ENCODE results near the gene FGR.
A peak's percentile ranks its signal among the peaks of the same experiment; 100 is the strongest.

Gene FGR

DNA sequence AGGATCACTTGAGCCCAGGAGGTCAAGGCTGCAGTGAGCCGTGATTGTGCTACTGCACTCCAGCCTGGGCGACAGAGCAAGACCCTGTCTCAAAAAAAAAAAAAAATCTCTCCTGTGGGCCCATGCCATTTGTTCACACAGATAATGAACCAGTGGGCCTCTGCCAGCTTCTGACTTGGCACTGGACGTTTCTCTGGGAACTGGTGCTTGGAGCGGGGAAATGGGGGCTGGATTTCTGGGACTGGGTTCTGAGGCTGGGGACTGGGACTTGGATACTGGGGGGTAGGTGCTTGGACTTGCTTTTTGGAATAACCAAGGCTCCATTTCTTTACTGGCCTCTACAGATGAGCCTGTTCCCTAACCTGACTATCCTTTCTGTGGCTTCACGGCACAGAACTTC, 27.3 kb upstream of the FGR start:
- intact Hi-C loops (cut with DNase I) = loop anchor here (10.0 kb wide), 2 partner anchors 257 to 367 kb away; no protein-coding TSS in a partner anchor
- peak in 1 of 42 donors; percentile 21 for DNase-seq

DNA sequence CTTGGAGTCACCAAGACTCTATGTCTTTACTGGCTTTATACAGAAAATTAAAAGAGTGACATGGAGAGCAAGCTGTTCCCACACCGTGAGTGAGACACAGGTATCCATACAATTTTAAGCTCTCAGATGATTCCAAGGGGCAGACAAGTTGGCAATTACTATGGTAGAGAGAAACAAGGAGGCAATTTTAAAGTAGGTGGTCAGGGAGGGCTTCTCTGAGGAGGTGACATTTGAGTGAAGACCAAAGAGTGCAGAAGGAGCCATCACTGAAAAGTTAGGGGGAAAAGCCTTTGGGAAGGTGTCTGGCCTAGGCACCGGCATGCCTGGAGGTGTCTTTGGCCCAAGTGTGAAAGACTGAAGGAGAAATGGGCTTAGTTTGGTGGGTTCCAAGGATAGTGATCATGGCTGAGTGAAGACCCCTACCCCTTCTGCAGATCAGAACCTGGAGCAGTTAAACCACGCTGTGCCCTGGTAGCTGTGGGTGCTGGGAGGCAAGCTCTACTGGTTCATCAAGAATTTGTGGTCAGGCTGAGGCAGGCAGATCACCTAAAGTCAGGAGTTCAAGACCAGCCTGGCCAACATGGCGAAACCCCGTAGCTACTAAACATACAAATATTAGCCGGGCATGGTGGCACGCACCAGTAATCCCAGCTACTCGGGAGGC, 26.6 kb upstream of the FGR start:
- no peak for DNase-seq
- intact Hi-C loops (cut with DNase I) = loop anchor here (2.0 to 10.0 kb wide), 3 partner anchors 53 to 367 kb away; no protein-coding TSS in a partner anchor

DNA sequence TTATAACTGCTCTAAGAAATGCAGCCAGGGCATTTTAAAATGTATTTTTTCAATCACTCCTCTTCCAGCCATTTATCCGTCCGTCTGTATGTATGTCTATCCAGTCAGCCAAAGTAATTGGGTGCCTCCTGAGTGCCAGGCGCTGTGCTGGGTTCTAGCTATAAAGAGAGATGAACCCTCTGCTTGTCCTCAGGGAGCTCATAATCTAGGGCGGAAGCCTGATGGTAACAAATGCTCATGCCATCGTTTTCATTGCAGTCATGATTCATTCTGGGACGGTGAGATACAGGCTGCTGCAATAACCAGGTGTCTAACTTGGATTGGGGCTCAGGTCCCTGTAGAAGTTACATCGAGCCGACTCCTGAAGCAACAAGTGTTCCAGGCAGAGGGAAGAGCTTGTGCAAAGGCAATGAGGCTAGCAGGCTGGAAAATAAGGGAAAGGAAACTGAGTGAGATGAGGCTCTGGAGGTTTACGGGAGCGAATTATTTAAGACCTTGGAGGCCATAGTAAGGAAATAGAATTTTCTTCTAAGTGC, 25.4 kb upstream of the FGR start:
- DNase-seq = no peak
- intact Hi-C loops (cut with DNase I) = loop anchor here (2.0 to 10.0 kb wide), 3 partner anchors 52 to 366 kb away; no protein-coding TSS in a partner anchor

DNA sequence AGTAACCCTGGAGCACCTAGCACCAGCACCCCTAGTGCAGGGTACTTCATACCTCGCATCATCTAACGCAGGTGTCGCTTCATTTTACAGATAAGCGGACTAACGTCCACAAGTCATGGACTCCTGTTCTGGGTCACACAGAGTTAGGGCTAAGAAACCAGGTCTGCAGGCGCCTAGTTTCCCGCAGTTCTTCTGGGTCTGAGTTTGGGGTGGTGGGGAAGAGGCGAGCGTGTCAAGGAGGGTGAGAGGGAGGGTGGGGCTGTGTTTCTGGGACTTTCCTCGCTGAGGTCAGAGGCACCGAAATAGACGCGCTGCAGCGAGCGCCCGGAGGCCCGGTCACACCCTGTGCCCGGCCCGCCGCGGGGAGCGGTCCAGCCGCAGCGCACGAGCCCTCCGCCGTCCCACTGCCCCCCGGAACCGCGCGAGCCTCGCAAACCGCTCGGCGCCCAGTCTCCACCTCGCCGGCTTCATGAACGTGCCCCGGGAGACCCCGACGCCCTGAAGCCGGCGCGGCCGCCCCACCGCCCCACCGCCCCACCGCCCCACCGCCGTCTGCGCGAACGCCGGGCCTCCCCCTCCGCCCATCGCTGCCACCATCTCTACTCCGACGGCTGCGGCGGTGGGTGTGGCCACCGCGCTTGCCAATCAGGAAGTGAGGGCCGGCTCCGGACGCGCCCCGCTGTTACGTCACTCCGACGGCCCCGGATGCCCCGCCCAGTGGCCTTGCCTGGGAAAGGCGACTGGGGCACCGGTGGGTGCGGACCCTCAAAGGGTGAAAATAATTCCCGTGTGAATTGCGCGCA, 24.7 kb upstream of the FGR start:
- intact Hi-C loops (cut with DNase I) = loop anchor here (2.0 to 10.0 kb wide), 3 partner anchors 51 to 365 kb away; no protein-coding TSS in a partner anchor
- DNase-seq = peak; percentile 64 to 92 (median 86)

DNA sequence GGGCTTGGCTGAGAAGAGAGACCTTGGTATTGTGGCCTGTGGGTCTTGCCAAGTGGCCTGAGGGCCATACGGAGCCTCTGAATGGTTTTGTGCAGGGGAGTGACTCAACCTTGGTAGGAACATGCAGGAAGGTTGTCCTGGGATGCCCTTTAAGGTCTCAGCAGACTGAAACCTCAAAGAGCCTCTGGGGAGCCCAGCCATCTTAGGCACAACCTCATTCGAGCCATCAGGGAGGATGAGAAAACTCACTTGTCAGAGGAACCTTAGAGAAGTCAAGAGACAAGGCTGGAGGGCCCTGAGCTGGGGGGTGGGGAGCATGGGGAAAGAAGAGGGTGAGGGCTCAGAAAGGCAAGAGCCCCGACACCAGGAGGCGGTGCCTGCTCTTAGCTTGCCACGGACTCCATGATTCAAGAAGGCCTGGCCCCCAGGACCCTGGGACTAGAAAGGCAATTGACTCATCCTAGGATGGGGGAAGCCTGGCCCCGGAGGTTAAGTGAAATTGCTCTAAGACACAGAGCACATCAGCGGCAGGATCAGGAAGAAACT, 24.0 kb upstream of the FGR start:
- no peak for DNase-seq
- intact Hi-C loops (cut with DNase I) = no loop called here

DNA sequence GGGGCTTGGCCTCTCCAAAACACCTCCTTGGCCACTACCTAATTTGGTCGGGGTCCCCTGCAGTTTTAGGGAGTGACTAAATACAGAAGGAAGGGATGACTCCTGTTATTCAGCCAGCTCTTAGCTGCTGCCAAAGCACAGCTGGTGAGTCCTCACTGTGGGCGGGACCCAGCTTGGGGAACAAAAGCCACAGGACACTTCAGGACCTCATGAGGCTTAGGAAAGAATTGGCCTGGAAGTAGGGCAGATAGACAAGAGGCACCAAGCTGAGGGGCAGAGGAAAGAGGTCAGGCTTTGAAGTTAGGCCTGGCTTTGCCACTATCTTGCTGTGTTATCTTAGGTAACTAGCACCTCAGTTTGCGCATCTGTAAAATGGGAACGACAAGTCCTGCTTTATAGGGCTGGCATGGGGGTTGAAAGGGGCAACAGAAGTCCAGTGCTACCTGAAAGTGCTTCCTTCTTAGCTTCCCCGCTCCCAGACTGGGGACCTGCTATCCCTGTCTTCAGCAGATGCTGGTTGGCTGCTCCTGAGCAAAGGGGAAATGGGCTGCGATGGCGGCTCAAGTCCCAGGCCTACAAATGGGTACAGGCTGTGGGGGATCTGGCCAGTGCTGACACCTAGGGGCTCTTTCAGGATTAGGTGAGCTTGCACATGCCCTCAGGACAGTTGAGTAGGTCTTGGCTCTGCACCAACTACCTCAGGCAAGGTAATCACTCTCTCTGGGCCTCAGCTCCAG, 21.3 kb upstream of the FGR start:
- no peak for DNase-seq
- intact Hi-C loops (cut with DNase I) = no loop called here

DNA sequence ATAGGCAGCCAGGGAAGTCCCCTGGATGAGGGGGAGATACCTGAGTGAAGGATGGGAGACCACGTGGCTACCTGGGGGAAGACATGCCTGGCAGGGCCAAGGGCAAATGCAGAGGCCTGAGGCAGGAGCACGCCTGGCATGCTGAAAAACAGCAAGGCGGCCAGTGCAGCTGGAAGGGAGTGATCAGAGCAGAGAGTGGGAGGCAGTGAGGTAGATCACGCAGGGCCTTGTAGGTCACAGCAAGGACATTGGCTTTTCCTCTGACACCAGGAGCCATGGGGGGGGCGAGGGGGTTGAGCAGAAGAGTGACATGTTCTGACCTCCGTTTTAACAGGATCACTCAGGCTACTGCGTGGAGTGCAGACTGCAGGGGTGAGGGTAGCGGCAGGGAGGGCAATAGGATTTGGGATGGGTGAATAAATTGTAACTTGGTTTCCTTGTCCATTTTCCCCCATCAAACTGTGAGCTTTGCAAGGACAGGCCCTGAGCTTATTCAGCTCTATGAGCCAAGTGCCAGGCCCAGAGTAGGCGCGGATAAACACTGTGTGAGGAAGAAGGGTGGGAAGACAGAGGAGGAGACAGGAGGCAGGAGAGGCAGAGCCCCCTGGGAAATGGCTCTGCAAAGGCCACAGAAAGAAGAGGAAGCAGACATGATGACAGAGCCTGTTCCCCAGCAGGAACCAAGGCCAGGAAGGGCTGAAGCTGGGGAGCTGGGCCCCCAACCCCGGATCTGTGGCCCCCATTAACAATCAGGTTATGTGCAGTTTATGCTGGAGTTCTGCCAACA, 20.4 kb upstream of the FGR start:
- intact Hi-C loops (cut with DNase I) = no loop called here
- DNase-seq = no peak

DNA sequence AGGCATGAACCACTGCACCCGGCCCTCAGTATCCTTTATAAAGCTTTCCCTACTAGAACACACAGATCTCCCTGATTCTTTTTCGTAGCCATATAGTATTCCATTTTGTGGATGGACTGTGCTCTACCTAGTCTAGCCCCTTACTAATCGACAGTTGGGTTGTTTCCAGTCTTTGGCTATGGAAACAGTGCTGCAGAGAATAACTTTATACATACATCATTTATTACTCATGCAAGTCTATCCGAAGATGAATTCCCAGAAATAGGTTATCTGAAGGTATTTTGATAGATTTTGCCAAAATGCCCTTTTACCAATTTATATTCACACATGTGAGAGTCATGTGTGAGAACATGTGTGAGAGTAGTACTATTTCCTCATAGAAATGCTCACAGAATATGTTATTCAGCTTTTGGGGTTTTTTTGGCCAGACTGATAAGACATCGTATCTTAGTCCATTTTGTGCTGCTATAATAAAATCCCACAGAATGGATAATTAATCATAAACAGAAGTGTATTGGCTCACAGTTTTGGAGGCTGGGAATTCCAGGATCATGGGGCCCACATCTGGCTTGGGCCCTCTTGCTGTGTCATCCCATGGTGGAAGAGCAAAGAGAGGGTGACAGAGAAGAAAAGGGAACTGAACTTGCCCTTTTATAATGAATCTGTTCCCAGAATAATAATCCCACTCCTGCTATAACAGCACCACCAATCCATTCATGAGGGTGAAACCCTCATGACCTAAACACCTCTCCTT, 17.3 kb upstream of the FGR start:
- intact Hi-C loops (cut with DNase I) = no loop called here
- DNase-seq = no peak

DNA sequence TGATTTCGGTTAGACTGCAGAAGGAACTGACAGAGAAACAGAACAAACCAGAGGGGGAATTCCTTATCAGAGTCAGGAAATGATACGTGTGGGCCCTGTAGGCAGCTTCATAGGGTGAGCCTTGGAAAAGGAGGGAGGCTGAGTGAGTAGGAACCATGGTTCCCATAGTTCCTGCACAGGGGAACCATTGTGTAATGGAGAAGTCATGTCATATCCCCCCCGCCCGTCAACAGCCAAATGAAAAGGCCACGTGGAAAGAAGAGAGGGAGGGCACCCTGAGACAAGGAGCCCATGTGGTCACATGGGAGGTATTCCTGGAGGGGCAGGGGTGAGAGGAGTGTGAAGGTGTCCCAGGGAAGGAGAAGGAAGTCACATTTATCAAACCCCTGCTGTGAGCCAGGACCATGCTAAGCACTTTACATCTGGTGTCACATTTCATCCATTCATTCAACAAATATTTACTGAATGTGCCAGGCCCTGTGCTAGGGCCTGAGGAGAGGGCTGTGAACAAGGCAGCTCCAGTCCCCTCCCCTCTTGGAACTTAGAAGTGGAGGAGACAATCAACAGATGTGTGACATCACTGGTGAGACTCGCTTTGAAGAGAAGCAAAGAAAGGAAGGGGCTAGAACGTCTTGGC, 15.7 kb upstream of the FGR start:
- DNase-seq = peak in 3 of 42 donors; percentile 20 to 49 (median 26)
- intact Hi-C loops (cut with DNase I) = no loop called here

DNA sequence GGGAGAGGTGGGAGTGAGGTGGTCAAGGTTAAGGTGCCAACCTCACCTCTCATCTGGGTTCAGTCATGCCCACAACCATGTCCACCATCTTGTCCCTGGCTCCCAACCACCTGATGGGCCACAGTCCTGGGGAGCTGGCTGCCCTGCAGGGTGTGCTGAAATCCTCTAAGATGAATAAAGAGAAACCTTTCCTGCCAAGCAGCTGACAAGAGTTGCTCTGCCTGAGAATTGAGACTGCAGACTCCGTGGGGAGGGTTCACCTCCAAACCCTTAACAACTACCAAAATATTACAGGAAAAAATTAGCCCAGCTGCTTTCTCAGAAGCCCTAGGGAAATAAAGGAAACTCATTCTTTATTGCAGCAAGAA, 15.2 kb upstream of the FGR start:
- intact Hi-C loops (cut with DNase I) = no loop called here
- DNase-seq = no peak

DNA sequence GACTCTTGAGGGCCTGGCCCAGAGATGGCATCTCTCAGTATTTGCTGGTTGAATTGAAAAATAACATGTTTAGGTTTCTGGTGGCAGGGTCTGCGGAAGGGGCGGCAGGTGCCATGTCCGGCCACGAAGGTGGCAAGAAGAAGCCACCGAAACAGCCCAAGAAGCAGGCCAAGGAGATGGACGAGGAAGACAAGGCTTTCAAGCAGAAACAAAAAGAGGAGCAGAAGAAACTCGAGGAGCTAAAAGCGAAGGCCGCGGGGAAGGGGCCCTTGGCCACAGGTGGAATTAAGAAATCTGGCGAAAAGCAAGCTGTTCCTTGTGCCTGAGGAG, 14.3 kb upstream of the FGR start:
- no peak for DNase-seq

DNA sequence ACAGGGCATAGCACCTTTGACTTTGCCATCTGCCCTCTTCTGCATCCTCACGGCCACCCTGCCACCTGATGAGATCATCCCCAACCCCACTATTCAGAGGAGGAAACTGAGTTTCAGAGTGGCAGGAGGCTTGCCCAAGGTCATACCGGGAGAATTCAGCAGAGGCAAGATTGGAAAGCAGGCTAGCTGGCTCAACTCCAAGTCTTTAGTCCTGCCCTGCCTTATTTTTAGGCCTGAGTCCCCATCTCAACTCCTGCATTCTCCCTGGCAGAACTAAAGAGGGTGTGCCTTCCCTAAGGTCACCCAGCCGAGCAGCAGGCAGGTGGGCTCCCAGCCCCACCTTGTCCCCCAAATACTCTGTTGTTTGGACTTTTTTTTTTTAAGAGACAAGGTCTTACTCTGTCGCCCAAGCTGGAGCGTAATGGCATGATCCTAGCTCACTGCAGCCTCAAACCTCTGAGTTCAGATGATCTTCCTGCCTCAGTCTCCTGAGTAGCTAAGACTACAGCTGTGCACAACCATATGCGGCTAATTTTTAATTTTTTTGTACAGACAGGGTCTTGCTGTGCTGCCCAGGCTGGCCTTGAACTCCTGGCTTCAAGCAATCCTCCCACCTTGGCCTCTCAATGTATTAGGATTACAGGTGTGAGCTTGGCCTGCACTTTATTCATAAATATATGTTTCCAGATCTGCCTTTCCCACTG, 13.8 kb upstream of the FGR start:
- intact Hi-C loops (cut with DNase I) = no loop called here
- DNase-seq = no peak

More for the DNA sequence above, 14.3 kb upstream of the FGR start:
- intact Hi-C loops (cut with DNase I) = no loop called here

DNA sequence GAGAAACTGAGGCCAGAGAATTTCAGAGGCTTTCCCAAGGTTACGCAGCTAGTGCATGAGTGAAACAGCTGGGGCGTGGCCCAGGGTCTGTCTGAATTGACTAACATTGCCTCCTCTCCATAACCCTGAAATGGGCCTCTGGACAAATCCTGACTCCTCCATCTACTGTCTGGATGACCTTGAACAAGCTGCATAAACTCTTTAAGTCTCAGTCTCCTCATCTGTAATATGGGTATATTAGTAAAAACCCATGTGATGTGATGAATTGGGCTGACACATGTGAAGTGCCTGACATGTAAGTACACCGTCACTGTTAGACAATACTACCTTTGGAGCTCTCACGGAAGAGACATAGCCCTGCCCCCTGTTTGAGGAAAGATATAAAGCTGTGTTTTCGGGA, 12.3 kb upstream of the FGR start:
- DNase-seq = no peak
- intact Hi-C loops (cut with DNase I) = no loop called here

DNA sequence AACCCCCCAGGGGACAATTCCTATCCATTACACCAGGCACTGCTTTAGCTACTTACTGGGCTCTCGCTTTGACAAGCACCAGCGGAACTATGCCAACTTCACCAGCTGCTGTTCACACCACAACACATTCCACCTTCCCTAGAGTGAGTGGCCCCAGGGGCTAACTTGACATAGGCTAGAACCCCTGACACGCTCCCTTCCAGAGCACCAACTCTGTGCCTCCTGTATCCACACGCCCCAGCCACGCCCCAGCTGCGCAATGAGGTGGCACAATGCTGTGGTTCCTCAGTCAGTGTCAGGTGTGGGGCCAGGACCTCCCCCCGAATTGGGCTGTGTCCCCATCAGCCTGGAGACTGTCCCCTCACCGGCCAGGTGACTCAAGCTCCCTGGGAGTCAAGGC, 11.7 kb upstream of the FGR start:
- intact Hi-C loops (cut with DNase I) = no loop called here

DNA sequence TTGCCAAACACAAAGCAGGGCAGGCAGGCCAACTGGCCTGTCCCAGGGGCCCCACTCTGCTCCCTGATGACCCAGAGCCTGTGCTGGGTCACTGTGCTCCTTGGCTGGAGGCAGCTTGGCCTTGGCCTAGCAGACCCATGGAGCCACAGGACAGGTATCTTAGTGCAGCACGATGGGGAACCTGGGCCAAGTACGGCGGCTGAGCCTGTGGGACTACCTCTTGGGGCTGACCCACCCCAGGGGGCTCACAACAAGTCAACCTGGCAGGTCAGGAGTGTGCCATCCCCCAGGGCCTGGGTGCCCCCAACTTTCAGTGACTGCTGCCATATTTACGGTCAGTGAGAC, 10.1 kb upstream of the FGR start:
- no peak for DNase-seq
- intact Hi-C loops (cut with DNase I) = no loop called here

More for the DNA sequence above, 11.7 kb upstream of the FGR start:
- DNase-seq = no peak

DNA sequence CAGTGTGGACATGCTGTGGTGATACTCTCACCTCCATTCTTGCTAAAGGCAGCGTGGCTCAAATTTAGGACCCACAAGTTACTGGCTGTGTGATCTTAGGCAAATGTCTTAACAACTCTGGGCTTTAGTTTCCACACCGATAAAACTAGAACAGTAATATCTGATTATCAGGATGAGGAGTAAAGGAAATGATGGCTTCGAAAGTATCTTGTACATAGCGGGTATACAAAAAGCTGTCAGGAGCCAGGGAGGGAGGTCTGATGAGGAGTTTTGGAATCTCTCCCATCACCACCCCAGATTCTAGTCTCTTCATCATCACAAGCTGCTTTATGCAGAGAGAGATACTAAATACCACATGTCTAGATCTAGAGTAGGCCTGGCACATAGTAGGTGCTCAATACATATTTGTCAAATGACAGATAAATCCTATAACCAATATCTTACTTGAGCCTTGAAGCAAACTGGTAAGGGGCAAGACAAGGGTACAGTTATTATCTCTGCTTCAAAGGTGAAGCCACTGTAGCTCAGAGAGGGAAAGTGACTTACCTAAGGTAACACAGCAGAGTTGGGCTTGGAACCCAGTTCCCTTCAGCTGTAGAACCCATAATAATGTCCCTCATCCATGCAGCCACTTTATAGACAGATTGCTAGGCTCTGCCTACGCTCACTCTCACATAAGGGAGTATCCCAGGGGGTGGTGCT, 9.5 kb upstream of the FGR start:
- intact Hi-C loops (cut with DNase I) = no loop called here
- no peak for DNase-seq

Data from head of caudate nucleus (tissue), 42 donors.